UCSD-AML1 (cell line): ENCODE results near the gene TREM2.
"Not testable (repeated sequence)": the region's sequence is repeated elsewhere in the genome, so short reads cannot be mapped to it uniquely, and the experiment has no call there.

Experiments
- DNase-seq: peaks from one replicate; lab custom pipeline; 2025; ENCODE audit not compliant: unreplicated experiment; lab: John Stamatoyannopoulos, UW

TREM2 gene

DNA sequence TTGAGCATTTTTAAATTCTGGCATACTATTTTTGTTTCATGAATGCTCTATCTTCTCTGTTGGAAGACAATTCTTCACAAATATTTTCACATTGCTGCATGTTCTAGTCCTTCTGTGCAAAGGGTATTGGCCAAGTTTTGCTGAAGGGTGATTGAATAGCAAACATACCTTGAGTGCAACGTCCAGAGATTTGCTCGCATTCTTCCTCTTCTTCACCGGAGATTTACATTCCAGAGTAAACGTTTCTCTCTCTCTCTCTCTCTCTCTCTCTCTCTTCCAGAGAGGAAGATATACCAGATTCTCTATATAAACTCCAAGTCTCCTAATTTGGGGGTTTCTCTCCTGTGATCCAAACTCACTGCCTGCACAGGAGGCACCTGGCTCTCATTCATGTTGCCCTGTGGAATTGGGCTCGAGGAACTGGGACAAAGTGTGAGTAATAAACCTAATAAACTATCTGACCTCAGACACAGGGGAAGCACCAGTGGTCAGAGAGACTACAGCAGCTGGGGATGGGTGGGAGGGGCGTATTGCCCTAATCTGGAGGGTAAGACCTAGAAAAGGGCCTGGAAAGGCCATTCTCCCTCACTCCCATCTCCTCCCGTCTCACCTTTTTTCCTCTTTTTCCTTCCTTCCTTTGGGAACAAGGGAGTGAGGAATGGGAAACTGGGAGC is 7.6 kb downstream of the TREM2 start:
- no peak for DNase-seq

DNA sequence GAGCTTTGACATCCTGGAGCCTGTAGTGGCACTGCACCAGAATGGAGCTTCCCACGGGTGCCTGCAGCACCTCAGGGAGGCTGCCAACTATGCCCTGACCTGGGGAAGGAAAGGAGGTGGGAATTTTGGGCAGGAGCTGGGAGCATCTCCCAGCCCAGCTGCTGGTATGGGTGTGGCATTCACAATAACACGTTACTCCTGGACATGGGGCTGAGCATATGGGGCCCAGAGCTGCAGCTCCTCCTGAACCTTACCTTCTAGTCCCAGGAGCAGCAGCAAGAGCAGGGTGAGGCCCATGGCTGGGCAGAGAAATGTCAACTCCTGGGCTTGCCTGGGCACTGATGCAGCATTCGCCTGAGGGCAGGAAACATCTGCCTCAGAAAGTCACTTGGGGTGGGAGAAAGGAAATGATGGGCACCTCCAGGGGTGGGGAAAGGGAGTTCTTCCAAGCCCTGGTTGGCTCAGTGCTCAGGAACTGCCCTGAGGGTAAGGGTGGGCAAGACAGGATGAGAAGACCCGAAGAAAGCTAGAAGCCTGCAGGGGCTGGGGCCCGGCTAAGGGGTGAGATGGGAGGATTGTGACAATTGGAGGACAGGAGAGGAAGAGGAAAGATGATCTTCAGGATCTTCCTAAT is 8.8 kb downstream of the TREM2 start, which contains the start of gene TREML1:
Gene TREML1, minus strand, starts transcription at position 356 of the 634 bp plus-strand sequence. Its CDS starts 59 bp downstream, at position 297.
- DNase-seq, result peak; percentile 49

DNA sequence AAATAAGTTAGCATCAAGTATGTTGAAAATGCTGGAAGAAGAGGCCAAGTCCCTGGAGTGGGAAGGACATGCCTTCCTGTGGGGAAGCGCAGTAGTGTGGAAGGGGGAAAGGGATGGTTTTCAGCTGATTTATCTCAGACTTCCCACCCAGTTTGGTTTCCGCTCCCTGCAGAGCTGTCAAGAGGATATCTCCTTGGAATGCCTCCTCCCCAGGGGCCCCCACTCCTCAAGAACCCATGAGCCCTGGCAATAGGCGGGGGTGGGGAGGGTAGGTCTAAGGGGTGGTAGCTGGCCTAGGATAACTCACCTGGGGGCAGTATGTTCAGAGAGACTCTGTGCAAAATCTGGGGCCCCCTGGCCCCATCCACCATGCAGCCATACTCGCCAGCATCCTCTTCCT is 9.5 kb downstream of the TREM2 start:
- no peak for DNase-seq

DNA sequence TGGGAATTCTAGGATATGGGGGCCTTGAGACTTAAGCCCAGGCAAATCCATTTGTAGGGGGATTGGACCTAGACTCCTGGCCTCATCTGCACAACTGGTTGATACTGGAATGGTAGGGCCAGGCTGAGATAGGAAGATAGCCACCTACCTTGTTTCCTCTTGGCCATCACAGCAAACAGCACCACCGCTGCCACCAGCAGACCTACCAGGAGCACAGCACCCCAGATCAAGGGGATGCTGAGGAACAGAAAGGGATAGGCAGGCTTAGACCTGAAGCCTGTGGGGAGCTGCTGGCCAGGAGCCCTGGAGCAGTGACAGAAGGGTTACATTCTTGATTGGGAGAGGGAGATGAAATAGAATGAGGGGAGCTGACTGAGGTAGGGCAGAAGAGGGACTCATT is 12.2 kb downstream of the TREM2 start:
- DNase-seq, result no peak

DNA sequence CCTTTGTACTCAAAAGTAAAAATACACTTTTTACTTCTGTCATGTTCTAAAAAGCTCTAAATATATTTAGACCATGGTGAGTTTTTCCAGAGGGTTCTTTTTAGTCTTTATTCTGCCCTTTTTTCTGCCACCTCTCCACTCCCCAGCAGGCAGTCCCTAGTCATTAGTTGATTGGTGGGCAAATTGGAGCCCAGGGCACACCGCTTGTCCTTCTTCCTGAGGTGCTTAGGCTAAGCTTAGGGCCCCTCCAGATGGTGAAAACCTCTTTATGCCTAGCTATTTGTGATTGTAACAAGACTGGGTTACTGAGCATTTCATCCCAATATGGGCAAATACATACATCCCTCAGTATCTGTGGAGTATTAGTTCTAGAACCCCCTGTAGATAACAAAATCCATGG is 15.0 kb downstream of the TREM2 start:
- DNase-seq, result no peak

DNA sequence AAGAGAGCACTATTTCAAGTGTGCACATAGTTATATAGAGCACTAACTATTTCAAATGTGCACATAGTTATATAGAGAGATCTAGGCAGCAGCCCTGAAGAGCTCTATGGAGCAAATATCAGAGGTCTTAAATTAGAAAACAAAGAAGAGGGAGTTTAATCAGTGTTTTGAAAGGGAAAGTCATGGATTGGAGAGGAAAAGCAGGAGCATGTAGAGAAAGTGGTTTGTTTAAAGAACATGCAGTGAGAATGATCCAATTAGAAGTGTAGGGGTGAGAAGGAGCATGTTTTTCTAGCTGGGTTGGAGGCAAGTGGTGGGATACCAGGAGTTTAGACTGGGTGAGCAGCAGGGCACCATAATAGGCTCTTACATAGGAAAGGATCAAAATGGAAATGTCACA is 26.0 kb downstream of the TREM2 start:
- no peak for DNase-seq

DNA sequence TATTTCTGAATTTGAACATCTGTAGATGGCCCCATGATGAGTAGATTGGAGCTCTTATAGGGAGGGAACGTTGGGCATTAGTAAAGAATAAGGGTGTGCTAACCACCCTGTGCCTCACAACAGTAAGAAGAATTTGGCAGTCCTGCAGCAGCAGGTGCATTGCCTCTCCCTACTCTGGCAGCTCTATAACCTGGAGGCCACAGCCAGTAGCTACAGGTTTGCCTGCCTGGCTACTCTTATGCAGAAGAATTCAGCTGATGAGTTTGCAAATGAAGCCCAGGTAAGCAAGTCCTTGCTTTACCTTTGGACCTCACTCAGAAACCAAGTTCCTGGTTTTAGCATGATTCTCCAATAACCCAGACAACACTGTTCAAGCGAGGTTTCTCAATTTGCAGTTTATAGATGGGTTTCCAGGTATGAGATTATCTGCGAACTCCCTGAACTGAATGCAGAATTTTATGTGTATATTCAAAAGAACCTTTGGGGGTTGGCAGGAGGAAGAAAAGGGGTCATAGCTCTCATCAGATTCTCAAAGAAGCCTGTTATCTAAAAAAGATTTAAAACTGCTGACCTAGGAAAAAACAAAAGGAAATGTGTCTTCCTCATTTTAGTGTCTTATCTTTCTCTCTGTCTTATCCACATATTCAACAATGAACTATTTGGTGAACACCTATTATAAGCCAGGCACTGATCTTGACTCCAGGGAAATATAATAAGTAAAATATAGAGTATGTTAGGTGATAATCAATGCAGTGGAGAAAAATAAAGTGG is 27.7 kb downstream of the TREM2 start:
- DNase-seq, result no peak

DNA sequence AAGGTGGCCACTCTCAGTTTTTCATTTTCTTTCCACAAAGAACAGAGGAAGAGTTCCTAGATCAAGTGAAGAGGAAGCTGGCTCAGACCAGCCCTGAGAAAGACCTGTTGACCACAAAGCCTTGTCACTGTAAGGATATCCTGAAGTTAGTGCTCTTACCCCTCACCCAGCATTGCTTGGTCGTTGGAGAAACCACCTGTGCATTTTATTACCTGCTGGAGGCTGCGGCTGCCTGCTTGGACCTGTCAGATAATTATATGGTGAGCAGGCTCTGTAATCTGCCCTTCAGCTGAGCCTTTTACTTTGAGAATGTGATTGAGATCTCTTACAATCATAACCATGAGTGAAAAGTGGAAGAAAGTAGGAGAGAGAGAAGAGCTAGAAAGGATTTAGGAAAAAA is 30.7 kb downstream of the TREM2 start:
- no peak for DNase-seq

DNA sequence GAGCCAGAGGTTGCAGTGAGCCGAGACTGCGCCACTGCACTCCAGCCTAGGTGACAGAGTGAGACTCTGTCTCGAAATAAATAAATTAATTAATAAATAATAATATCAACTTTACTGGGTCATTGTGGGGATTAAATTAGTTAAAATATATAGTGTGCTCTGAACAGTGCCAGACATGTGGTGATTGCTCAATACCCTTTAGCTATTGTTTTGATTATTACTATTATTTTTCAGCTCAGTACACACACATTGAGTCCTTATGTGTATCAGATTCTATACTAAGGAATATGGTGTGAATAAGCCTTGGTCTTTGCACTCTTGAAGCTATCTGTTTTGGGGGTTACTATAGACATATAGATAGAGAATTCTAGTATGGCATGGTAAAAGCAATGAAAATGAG is 37.6 kb downstream of the TREM2 start:
- DNase-seq, result no peak

DNA sequence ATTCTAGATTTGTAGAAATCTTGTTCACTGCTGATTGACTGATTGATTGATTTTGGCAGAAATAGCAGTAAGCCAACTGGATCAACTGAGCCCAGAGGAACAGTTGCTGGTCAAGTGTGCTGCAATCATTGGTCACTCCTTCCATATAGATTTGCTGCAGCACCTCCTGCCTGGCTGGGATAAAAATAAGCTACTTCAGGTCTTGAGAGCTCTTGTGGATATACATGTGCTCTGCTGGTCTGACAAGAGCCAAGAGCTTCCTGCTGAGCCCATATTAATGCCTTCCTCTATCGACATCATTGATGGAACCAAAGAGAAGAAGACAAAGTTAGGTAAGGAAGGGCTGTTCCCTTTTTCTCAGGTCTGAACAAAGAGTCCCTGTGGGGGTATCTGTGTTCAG is 40.0 kb downstream of the TREM2 start:
- no peak for DNase-seq

DNA sequence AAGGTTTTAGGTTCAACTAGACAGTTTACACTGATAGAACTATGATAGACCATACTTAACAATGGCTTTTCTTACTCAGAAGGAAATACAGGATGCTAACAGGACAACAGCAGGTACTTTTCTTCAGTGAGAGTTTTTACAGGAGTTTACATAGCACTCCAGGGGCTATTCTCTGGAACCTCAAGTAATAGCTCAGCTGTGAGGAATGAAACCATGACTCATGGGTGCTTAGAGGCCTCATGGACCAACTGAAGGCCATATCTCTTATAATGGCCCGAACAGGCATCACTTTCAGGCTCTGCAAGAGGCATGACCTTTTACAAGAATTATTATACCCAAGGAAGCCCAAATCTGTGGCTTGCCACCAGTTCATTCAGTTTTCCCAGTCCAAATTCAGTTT is 40.5 kb downstream of the TREM2 start:
- DNase-seq, result no peak

DNA sequence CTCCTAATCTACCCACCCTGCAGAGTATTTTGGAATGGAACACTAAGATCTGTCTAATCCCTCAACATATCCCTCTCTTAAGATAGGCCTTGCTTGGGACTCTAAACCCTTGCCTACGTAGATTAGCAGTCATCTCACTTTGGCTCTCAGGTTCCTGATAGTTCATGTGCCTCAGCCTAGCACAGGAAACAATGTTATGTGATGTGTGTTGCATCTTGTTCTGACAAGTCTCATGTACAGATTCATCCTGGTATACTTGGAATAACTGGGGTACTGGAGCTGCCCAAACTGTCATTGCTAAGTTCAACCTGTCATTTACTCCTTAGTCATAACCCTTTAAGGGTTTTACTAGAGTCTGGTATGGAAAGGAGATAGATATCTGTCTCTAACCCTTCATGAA is 42.9 kb downstream of the TREM2 start:
- no peak for DNase-seq

DNA sequence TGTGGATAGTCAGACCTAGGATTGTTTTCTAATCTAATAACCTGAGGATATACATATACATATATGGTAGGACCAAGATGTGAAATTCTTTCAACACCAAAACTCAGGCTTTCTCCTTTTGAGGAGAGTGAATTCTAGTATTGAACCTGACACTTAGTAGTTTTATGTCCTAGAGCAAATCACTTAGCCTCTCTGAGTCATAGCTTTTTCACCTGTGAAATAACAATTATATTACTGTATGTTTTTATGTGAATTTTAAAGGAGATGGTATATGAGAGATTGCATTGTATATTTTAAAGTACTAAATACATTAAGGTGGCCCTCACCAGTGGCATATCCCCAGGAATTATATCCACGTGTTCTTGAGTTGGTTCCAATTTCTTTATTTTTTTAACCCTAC is 43.4 kb downstream of the TREM2 start:
- DNase-seq, result no peak

DNA sequence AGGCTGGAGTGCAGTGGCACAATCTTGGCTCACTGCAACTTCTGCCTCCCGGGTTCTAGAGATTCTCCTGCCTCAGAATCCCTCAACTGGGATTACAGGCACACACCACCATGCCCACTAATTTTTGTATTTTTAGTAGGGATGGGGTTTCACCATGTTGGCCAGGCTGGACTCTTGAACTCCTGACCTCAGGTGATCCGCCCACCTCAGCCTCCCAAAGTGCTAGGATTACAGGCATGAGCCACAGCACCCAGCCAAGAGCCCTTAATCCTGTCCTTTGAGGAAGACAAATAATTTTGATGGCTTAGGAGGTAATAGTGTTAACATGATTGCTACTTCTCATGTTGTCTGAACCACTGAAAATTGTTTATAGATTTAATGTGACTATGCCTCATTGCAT is 47.9 kb downstream of the TREM2 start:
- not testable (repeated sequence) for DNase-seq

DNA sequence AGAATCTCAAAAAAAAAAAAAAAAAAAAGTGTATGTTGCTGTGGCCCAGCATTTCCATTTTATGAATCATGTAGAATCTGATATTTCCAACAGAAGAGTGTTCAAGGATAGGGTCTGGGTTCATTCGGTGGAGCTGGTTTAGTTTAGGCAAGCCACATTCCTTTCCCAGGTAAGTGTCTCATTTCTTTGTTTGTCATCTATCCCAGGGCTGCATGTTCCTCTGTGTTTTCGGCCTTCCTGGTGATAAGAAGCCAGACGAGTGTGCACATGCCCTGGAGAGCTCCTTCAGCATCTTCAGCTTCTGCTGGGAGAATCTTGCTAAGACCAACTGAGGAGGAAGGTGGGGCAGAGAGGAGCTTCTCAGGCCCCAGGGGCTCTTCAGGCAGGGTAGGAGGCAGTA is 51.9 kb downstream of the TREM2 start:
- no peak for DNase-seq
